HUDEP-2 (cell line): Measurements from ENCODE around the gene LILRB5.
A peak's percentile ranks its signal among the peaks of the same experiment; 100 is the strongest.
"Not testable (repeated sequence)": the region's sequence is repeated elsewhere in the genome, so short reads cannot be mapped to it uniquely, and the experiment has no call there.

Experiments used
- DNase-seq, 76 experiments: peaks; one replicate each; lab custom pipeline; 2025; ENCODE audit not compliant: unreplicated experiment in 76 of 76; lab: John Stamatoyannopoulos, UW

LILRB5 gene

DNA sequence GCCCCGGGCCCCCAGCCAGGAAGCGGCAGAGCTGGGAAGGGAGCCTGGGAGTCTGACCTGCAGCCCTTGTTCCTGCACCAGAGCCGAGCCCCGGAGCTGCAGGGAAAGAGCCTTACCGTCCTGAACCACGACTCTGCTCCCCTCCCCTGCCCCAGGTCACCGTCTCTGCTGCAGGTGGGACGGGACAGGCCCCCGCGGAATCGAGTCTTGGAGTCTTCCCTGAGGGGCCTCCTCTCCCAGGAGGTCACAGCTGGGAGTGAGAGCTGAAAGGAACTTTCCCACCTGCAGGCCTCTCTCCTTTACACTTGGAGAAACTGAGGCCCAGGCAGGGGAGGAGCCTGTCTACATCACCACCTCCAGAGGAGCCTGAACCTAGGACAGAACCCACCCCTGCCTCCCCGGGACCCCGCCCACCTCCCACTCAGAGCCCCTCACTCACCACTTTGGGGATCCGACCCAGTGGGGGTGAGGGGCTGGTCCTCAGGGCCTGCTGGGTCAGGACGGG, 20.1 kb upstream of the LILRB5 start:
- not testable (repeated sequence) for DNase-seq

- no peak for DNase-seq
Measured at GRCh38 chr19:54275951-54276350, 18.9 kb upstream of the LILRB5 start.

DNA sequence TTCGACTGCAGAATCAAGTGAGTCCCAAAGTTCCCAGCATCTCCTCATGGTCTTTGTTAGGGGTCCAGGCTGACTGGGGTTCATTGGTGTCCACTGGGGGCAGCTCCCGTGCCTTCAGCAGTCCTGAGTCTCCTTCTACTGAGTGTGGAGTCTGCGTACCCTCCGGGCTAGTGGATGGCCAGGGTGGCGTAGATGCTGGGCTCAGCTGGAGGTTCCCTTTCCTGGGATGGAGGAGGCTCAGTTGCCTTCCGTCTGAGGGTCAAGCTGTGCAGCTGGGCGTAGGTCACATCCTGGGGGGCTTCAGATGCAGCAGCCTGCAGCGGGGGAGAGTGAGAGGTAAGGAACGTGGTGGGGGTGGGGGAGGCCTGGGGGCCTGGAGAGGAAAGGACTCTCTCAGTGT, 17.4 kb upstream of the LILRB5 start:
- not testable (repeated sequence) for DNase-seq

- no peak for DNase-seq
Measured at GRCh38 chr19:54273821-54274220, 16.7 kb upstream of the LILRB5 start.

DNA sequence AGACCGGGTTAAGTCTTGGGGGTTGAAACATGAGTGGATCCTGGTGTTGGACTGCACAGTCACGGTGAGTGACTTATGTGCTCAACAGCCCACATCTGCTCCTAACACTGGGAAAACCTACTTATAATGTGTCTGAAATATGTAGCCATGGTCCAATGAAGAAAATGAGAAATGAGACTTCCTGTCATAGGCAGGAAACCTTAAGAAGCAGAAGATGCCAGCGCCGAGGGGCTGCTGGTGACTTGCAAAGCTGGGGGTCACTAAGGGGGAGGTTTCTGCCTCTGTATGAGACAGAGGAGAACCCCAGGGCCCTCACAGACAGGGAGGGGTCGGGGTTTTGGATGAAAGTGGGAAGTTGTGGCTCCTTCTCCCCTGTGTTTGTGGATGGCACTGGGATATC, 15.1 kb upstream of the LILRB5 start:
- DNase-seq: not testable (repeated sequence)

DNA sequence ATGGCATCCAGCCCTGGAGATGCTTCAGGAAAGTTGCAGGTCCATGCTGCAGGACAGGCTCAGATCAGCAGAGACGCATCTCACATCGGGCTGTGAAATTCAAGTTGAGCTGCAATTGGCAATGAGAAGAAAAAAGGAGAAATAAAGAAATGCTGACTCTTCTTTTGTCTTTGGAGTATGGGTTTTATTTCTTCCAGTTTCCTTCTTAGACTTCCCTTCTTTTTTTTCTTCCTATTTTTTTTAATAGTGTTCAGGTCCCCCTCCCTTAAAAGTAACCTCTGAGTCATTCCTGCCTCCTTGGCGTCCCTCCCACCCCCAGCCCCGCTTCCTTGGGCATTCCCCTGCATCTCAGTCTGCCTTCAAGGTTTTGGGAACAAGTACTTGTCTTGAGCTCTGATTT, 14.5 kb upstream of the LILRB5 start:
- DNase-seq: not testable (repeated sequence)

DNA sequence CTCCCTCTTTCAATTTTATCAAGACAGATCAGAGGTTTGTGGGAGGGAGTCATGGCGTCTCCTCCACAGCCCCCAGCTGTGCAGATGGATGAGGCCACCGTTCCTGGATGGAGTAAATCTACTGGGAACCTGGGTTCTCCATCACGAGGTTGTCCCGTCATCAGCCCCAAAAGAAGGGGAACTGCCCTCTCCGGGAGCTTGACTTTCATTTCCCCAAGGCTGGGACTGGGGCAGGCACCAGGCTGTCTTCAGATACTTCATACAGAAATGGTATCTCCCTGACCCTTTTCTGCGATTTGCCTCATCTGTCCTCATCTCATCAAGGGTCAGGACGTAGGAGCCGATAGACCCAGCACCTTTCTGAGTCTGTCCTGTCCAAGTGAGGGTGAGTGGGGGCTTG, 14.0 kb upstream of the LILRB5 start:
- no peak for DNase-seq

DNA sequence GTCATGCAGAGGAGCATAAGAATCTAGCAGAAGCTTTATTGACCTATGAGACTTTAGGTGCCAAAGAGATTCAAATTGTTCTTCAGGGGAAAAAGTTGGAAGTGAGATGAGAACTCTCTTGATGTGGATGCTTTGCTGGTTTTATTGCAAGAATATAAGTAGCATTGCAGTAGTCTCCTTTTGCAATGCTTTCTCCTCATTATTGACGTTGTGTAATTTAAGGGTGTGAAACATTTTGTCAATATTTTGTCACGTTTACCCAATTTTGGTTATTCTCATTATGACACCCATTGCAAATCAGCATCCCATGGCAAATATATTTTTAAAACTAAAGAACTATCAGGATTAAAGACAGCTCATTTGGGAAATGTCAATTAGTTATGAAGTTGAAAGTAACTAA, 11.9 kb upstream of the LILRB5 start:
- no peak for DNase-seq

DNA sequence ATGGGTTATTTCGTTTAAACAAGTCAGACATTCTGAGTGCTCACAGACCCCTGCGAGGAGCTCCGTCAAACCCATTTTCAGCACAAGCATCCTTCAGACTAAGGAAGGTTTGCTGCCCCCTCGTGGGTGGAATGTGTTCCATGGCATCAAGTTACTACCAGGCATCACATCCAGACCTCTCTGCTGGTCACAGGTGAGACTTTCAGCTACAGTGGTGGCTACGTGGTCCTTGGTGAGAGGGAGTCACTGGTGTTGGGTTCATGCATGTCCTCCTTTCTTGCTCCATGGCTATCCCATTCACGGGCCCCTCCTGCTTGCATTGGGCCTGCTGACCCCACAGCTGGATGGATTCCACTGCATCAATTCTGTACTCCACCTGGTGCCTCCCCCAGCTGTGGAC, 9.1 kb upstream of the LILRB5 start:
- peak in 64 of 76 experiments; percentile 12 to 82 (median 50) for DNase-seq

DNA sequence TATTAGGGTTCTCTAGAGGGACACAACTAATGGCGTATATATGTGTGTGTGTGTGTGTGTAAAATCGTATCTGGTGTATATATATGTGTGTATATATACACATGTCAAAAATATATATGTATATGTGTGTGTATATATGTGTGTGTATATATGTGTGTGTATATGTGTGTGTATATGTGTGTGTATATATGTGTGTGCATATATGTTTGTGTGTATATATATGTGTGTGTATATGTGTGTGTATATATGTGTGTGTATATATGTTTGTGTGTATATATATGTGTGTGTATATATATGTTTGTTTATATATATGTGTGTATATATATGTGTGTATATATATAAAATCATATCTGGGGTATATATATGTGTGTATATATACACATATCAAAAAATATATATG, 5.4 kb upstream of the LILRB5 start:
- DNase-seq: no peak

- DNase-seq: no peak
Measured at GRCh38 chr19:54262066-54262465, 5.0 kb upstream of the LILRB5 start.

DNA sequence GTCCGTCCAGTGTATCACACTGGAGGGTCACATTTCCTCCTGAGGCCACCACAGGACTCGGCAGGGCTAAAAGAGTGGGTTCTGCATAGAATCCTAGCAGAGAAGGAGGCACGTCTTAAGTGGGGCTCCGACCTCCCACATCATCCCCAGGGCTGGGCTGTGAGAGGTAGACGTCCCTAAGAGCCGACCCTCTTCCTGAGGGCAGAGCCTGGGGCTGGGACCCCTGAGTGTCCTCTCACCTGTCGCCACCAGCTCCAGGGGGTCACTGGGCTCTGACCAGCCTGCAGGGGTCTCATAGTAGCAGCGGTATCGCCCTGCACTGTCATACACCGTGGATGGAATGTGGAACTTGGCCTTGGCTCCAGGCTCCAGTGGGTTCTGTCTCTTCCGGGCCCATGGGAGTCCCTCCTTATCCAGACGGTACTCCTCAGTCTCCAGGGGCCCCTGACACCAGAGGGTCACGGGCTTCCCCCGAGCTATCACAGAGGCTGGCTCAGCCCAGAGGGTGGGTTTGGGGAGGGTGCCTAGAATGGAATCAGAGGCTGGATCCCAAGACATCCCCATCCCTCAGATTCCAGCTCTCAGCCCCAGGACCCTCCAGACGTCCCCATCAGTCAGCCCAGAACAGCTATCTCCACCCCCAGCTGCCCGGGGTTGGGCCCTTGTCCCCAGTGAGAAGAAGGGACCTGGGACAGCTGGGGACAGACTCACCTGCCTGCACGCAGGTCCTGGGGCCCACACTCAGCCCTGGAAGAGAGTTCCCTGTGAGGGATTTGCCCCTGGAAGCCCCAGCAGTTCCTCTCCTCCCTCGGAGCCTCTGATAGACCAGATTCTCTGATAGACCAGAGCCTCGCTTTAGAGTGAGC, 590 bp downstream of the LILRB5 start:
- DNase-seq: no peak

DNA sequence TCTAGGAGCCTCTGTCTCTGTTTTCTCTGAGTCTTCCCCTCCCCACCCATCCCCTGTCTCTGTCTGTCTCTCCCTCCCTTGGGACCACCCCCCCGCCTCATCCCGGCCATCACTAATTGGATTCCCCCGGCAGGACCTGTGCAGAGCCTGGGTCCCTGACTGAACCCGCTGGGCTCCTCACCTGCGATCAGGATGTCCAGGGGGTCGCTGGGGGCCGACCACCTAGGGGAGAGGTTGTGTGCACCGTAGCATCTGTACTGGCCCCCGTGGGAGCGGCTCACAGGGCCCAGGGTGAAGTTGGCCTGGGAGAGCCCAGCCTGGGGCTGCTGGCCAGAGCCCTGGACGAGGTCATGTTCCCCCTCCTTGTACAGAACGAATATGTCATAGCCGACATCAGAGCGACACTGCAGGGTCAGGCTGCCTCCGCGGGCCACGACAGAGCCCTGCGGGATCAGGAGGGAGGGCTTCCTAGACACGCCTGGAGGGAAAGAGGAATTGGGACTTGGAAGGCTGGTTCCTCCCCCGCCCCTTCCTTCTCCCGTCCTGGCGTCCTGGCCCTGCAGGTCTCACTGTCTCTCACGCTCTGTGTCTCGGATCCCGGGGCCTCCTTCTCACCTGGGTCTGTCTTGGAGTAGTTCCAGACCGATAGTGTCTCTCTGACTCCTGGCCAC, 1.8 kb downstream of the LILRB5 start:
- DNase-seq: no peak

DNA sequence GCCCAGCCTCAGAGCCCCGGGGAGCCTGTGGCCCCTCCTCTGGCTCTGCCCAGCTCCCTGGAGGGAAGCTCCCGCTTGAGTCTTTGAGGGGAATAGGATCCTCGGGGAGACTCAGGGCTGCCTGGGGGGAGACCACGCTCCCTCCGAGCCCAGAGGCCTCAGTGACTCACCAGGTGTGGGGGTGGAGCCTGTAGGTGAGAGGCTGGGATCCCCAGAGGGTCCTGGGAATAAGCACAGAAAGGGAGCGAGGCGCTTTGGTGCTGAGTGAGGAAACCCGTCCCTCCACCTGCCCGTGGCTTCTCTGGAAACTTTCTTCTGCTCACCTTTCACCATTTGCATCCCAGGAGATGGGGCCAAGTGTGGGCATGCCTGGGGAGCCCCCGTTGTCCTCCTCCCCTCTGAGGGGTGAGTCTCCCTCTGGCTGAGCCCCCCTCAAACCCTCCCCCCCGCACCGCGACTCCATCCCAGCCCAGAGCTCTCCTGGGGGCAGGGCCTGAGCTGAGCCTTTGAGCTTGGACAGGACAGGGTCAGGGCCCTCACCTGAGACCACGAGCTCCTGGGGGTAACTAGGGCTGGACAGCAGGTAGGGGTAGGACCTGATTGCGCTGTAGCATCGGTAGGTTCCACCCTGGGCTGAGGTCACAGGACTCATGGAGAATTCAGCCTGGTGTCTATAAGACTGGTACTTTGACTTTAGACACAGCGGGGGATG, 2.7 kb downstream of the LILRB5 start:
- no peak for DNase-seq

DNA sequence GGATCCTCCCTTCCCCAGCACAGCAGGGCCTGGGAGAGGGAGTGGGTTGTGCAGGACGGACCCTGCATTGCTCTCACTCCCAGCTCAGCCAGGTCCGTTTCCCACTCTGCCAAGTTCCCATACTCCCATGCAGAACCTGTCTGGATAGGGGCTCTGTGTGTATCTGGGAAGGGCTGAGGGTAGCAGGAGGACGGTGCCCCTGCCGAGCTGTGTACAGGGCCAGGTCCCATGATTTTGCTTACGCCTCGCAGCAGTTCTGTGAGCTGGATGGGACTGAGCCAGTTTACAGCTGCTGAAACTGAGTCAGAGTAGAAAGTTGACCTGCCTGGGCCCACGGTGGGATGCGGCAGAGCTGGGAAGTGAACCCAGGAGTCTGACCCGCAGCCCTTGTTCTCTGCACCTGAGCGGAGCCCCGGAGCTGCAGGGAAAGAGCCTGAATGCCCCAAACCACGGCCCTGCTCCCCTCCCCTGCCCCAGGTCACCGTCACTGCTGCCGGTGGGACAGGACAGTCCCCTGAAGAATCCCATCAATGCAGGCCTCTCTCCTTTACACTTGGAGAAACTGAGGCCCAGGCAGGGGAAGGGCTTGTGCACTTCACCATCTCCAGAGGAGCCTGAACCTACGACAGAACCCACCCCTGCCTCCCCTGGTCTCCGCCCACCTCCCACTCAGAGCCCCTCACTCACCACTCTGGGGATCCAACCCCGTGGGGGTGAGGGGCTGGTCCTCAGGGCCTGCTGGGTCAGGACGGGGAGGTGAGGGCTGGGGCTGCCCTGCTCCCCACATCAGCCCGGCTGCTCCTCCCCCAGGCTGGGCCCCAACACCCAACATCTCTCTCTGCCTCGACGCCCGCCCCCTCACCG, 3.5 kb downstream of the LILRB5 start:
- no peak for DNase-seq

DNA sequence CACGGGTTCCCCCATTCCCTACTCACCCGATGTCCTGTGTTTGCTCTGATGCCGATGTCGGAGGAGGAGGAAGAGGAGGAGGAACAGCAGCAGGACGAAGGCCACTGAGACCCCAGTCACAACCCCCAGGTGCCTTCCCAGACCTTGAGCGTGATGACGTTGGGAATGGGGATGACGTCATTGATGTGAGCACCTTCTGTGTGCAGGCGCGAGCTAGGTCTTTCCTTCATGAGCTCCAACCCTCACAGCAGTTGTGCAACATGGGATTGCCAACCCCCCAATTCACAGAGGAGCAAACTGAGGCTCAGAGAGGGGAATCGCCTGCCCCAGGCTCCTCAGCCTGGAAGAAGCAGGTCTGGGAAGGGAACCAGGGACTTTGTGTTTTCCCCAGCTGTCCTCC, 4.2 kb downstream of the LILRB5 start:
- DNase-seq: no peak

GRCh38 chr19:54252243-54252642, 4.8 kb downstream of the LILRB5 start:
- no peak for DNase-seq

DNA sequence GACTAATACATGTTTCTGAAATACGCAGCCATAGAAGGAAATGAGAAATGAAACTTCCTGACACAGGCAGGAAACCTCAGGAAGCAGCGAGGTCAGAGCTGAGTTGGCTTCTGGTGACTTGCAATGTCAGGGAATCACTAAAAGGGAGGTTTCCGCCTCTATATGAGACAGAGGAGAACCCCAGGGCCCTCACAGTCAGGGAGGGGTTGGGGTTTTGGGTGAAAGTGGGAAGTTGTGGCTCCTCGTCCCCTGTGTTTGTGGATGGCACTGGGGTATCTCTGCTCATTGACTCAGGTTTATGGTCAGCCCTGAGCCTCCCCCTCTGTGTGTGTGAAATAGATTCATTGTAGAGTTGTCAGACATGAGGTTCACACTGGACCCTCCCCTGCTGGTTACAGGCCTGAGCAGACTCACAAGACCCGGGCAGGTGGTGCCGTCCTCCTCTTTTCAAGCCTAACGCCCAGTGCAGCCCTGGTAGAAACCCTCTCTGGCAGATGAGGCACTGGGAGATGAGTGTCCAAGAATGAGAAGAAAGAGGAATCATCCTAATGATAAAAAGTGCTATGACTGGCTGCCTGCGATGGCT, 9.0 kb downstream of the LILRB5 start:
- DNase-seq: no peak

GRCh38 chr19:54247106-54247930, 9.8 kb downstream of the LILRB5 start:
- no peak for DNase-seq
